GM19397 (cell line): ENCODE results near the gene USE1.

Source experiments
- ATAC-seq: cut with Tn5 transposase; IDR thresholded peaks from one replicate; pipeline ENCODE4 v1.9.1; 2021; ENCODE audit warnings: mild to moderate bottlenecking, moderate library complexity; ENCODE audit not compliant: unreplicated experiment

Gene USE1

GRCh38 chr19:17205237-17206140, 9.7 kb upstream of the USE1 start:
- no peak for ATAC-seq

GRCh38 chr19:17206736-17207581, 8.2 kb upstream of the USE1 start:
- ATAC-seq = no peak

GRCh38 chr19:17209126-17210036, 5.8 kb upstream of the USE1 start:
- no peak for ATAC-seq

- ATAC-seq = no peak
Measured at GRCh38 chr19:17210296-17210695, 4.9 kb upstream of the USE1 start.

- no peak for ATAC-seq
Measured at GRCh38 chr19:17211547-17212446, 3.4 kb upstream of the USE1 start.

- no peak for ATAC-seq
Measured at GRCh38 chr19:17213334-17213733, 1.8 kb upstream of the USE1 start.

GRCh38 chr19:17214508-17215126, 540 bp upstream of the USE1 start:
- ATAC-seq = no peak

- no peak for ATAC-seq
Measured at GRCh38 chr19:17216058-17216670, 1.0 kb downstream of the USE1 start.

- no peak for ATAC-seq
Measured at GRCh38 chr19:17219286-17219685, 4.1 kb downstream of the USE1 start.

GRCh38 chr19:17220207-17220758, 5.1 kb downstream of the USE1 start:
- no peak for ATAC-seq

- no peak for ATAC-seq
Measured at GRCh38 chr19:17225053-17225452, 9.9 kb downstream of the USE1 start.

GRCh38 chr19:17226002-17226933, 11.1 kb downstream of the USE1 start, which contains the start of gene OCEL1:
TSS of gene OCEL1 (plus strand) at chr19:17226226. CDS start at chr19:17226248, 22 bp downstream.
- ATAC-seq = peak; percentile 90

GRCh38 chr19:17227798-17228367, 12.7 kb downstream of the USE1 start:
- ATAC-seq = no peak

- ATAC-seq = no peak
Measured at GRCh38 chr19:17229890-17230289, 14.7 kb downstream of the USE1 start.

GRCh38 chr19:17232258-17232657, 17.1 kb downstream of the USE1 start:
- no peak for ATAC-seq

GRCh38 chr19:17234911-17235299, 19.7 kb downstream of the USE1 start:
- ATAC-seq = peak; percentile 38
